ENCODE results near the gene GLI1.
"Not testable (repeated sequence)": the region's sequence is repeated elsewhere in the genome, so short reads cannot be mapped to it uniquely, and the experiment has no call there.

GLI1 gene

GRCh38 chr12:57459750-57460467 is at the start of gene GLI1:
TSS of gene GLI1 (plus strand) at chr12:57459785. CDS start at chr12:57463692, 3,907 bp downstream.
- H3K36me3 Mint-ChIP-seq: no peaks in the 10 kb centered on the region
- H3K9me3 Mint-ChIP-seq (ENCODE audit: low read depth): no peaks in the 10 kb centered on the region
- H3K27ac Mint-ChIP-seq: peak within 1 kb of the TSS; percentile 95
- no peaks in the 10 kb centered on the region for H3K27me3 Mint-ChIP-seq
- peak within 1 kb of the TSS; percentile 95 for H3K4me3 Mint-ChIP-seq
- H3K4me1 Mint-ChIP-seq (ENCODE audit: low read depth): peaks cover 36% of the 10 kb centered on the region

GRCh38 chr12:57410534-57410933 is 49.1 kb upstream of the GLI1 start:
- no peaks in the 10 kb centered on the region for H3K9me3 Mint-ChIP-seq (ENCODE audit: low read depth)
- peaks cover 2% of the 10 kb centered on the region for H3K36me3 Mint-ChIP-seq
- H3K4me1 Mint-ChIP-seq (ENCODE audit: low read depth): peaks cover 33% of the 10 kb centered on the region
- no peak overlapping the region for H3K27ac Mint-ChIP-seq
- no peaks in the 10 kb centered on the region for H3K27me3 Mint-ChIP-seq
- H3K4me3 Mint-ChIP-seq: no peak overlapping the region

- not testable (repeated sequence) for H3K27ac Mint-ChIP-seq; H3K27me3 Mint-ChIP-seq; H3K9me3 Mint-ChIP-seq (ENCODE audit: low read depth); H3K4me3 Mint-ChIP-seq; H3K36me3 Mint-ChIP-seq
- peaks cover 46% of the 10 kb centered on the region for H3K4me1 Mint-ChIP-seq (ENCODE audit: low read depth)
Observed at GRCh38 chr12:57414160-57414559, 45.4 kb upstream of the GLI1 start.

- no peak overlapping the region for H3K27ac Mint-ChIP-seq
- H3K36me3 Mint-ChIP-seq: no peaks in the 10 kb centered on the region
- H3K4me1 Mint-ChIP-seq (ENCODE audit: low read depth): peaks cover 48% of the 10 kb centered on the region
- no peaks in the 10 kb centered on the region for H3K27me3 Mint-ChIP-seq
- H3K4me3 Mint-ChIP-seq: no peak overlapping the region
- H3K9me3 Mint-ChIP-seq (ENCODE audit: low read depth): no peaks in the 10 kb centered on the region
Observed at GRCh38 chr12:57415088-57415487, 44.5 kb upstream of the GLI1 start.

GRCh38 chr12:57416039-57416996 is 43.3 kb upstream of the GLI1 start:
- peaks cover 3% of the 10 kb centered on the region for H3K36me3 Mint-ChIP-seq
- peaks cover 49% of the 10 kb centered on the region for H3K4me1 Mint-ChIP-seq (ENCODE audit: low read depth)
- H3K9me3 Mint-ChIP-seq (ENCODE audit: low read depth): no peaks in the 10 kb centered on the region
- no peak overlapping the region for H3K4me3 Mint-ChIP-seq
- H3K27me3 Mint-ChIP-seq: no peaks in the 10 kb centered on the region
- no peak overlapping the region for H3K27ac Mint-ChIP-seq

- peaks cover 3% of the 10 kb centered on the region for H3K36me3 Mint-ChIP-seq
- H3K27ac Mint-ChIP-seq: peak overlapping the region; percentile 36
- peaks cover 46% of the 10 kb centered on the region for H3K4me1 Mint-ChIP-seq (ENCODE audit: low read depth)
- H3K4me3 Mint-ChIP-seq: no peak overlapping the region
- no peaks in the 10 kb centered on the region for H3K27me3 Mint-ChIP-seq
- no peaks in the 10 kb centered on the region for H3K9me3 Mint-ChIP-seq (ENCODE audit: low read depth)
Observed at GRCh38 chr12:57418255-57418654, 41.3 kb upstream of the GLI1 start.

GRCh38 chr12:57419495-57419894 is 40.1 kb upstream of the GLI1 start:
- H3K9me3 Mint-ChIP-seq (ENCODE audit: low read depth): no peaks in the 10 kb centered on the region
- H3K27ac Mint-ChIP-seq: no peak overlapping the region
- H3K27me3 Mint-ChIP-seq: no peaks in the 10 kb centered on the region
- H3K36me3 Mint-ChIP-seq: peaks cover 6% of the 10 kb centered on the region
- H3K4me3 Mint-ChIP-seq: no peak overlapping the region
- H3K4me1 Mint-ChIP-seq (ENCODE audit: low read depth): peaks cover 49% of the 10 kb centered on the region

GRCh38 chr12:57420482-57420881 is 39.1 kb upstream of the GLI1 start:
- H3K4me1 Mint-ChIP-seq (ENCODE audit: low read depth): peaks cover 43% of the 10 kb centered on the region

GRCh38 chr12:57426948-57427347 is 32.6 kb upstream of the GLI1 start:
- Mint-ChIP-seq H3K4me1 (ENCODE audit: low read depth) (peaks cover 43% of the 10 kb centered on the region), H3K27ac (peak overlapping the region; percentile 70)
- H3K4me3 Mint-ChIP-seq; H3K27me3 Mint-ChIP-seq; H3K9me3 Mint-ChIP-seq (ENCODE audit: low read depth); H3K36me3 Mint-ChIP-seq: not testable (repeated sequence)

More at GRCh38 chr12:57420482-57420881, 39.1 kb upstream of the GLI1 start:
- no peaks in the 10 kb centered on the region for H3K27me3 Mint-ChIP-seq
- H3K36me3 Mint-ChIP-seq: peaks cover 6% of the 10 kb centered on the region
- H3K27ac Mint-ChIP-seq: no peak overlapping the region
- H3K4me3 Mint-ChIP-seq: no peak overlapping the region
- no peaks in the 10 kb centered on the region for H3K9me3 Mint-ChIP-seq (ENCODE audit: low read depth)

- peak overlapping the region; percentile 99 for H3K4me3 Mint-ChIP-seq
Observed at GRCh38 chr12:57428965-57429364, 30.6 kb upstream of the GLI1 start.

GRCh38 chr12:57429473-57430111 is 30.0 kb upstream of the GLI1 start:
- Mint-ChIP-seq H3K4me3 (peak overlapping the region; percentile 99), H3K36me3 (no peaks in the 10 kb centered on the region), H3K4me1 (ENCODE audit: low read depth) (peaks cover 38% of the 10 kb centered on the region), H3K27ac (peak overlapping the region; percentile 100), H3K27me3 (no peaks in the 10 kb centered on the region), H3K9me3 (ENCODE audit: low read depth) (no peaks in the 10 kb centered on the region)

More at GRCh38 chr12:57428965-57429364, 30.6 kb upstream of the GLI1 start:
- no peaks in the 10 kb centered on the region for H3K9me3 Mint-ChIP-seq (ENCODE audit: low read depth)
- peaks cover 41% of the 10 kb centered on the region for H3K4me1 Mint-ChIP-seq (ENCODE audit: low read depth)
- H3K36me3 Mint-ChIP-seq: peaks cover 3% of the 10 kb centered on the region
- peak overlapping the region; percentile 91 for H3K27ac Mint-ChIP-seq
- H3K27me3 Mint-ChIP-seq: no peaks in the 10 kb centered on the region

GRCh38 chr12:57430112-57430930 is 29.3 kb upstream of the GLI1 start:
- H3K9me3 Mint-ChIP-seq (ENCODE audit: low read depth): no peaks in the 10 kb centered on the region
- H3K4me3 Mint-ChIP-seq: peak overlapping the region; percentile 99
- H3K36me3 Mint-ChIP-seq: no peaks in the 10 kb centered on the region
- peaks cover 41% of the 10 kb centered on the region for H3K4me1 Mint-ChIP-seq (ENCODE audit: low read depth)
- H3K27ac Mint-ChIP-seq: peak overlapping the region; percentile 100
- H3K27me3 Mint-ChIP-seq: no peaks in the 10 kb centered on the region

GRCh38 chr12:57430931-57431566 is 28.5 kb upstream of the GLI1 start, which contains the start of gene R3HDM2:
TSS of gene R3HDM2 (minus strand) at chr12:57431043. CDS start at chr12:57310428, 120,615 bp downstream.
- peaks cover 41% of the 10 kb centered on the region for H3K4me1 Mint-ChIP-seq (ENCODE audit: low read depth)
- H3K27me3 Mint-ChIP-seq: no peaks in the 10 kb centered on the region
- H3K27ac Mint-ChIP-seq: peak within 1 kb of the TSS; percentile 100
- H3K36me3 Mint-ChIP-seq: no peaks in the 10 kb centered on the region
- H3K4me3 Mint-ChIP-seq: peak within 1 kb of the TSS; percentile 99
- no peaks in the 10 kb centered on the region for H3K9me3 Mint-ChIP-seq (ENCODE audit: low read depth)
